PC-3 (cell line): ENCODE measurements around the gene MAGEH1. TPM values are rescaled to one million over a fixed set of nuclear protein-coding genes. Genes with fewer than 3 reads are reported as not detected.

Experiments used
- ATAC-seq: fragments of 200-7000 bp; cut with Tn5 transposase; 2 replicates; pipeline ENCODE4 v1.9.1; 2020; ENCODE audit warnings: mild to moderate bottlenecking, moderate library complexity
- BruUV-seq: library from RNA; stranded (reverse); fragments of 400-500 nt; replicated peaks from 2 replicates; lab custom pipeline; 2021; lab: Mats Ljungman, UMichigan
- CTCF ChIA-PET: fragments of 300-600 bp; sonication (Branson Sonifier 250); formaldehyde crosslinking; loops from one replicate; lab custom pipeline; 2022; ENCODE audit warnings: antibody characterized with exemption; lab: Charles Lee
- POLR2A ChIA-PET: fragments of 300-600 bp; sonication (Branson Sonifier 250); formaldehyde crosslinking; loops from one replicate; lab custom pipeline; 2022; ENCODE audit warnings: antibody characterized with exemption; ENCODE audit not compliant: unreplicated experiment; lab: Charles Lee
- DNase-seq: peaks from one replicate; pipeline ENCODE4 v3.0.0-alpha.2; 2015
- H2AFZ ChIP-seq: fragments of 300-600 bp; sonication (generic); 2 replicates; pipeline ENCODE4 v1.6.0; 2016; ENCODE audit warnings: antibody characterized with exemption, low read length
- H3F3A ChIP-seq: fragments of 300-600 bp; sonication (generic); one replicate; pipeline ENCODE4 v1.6.0; 2017; ENCODE audit warnings: antibody characterized with exemption, low read length, control low read depth, mild to moderate bottlenecking; ENCODE audit not compliant: unreplicated experiment
- H3K27ac ChIP-seq: fragments of 300-600 bp; sonication (generic); 2 replicates; pipeline ENCODE4 v1.5.1; 2016; ENCODE audit warnings: mild to moderate bottlenecking, low read length
- H3K27me3 ChIP-seq: fragments of 300-600 bp; sonication (generic); 2 replicates; pipeline ENCODE4 v1.6.1; 2016; ENCODE audit warnings: low read length, mixed read lengths
- H3K36me3 ChIP-seq: fragments of 300-600 bp; sonication (generic); 2 replicates; pipeline ENCODE4 v1.6.1; 2016; ENCODE audit warnings: low read depth, mixed run types, low read length, mixed read lengths
- H3K4me1 ChIP-seq: fragments of 300-600 bp; sonication (generic); 2 replicates; pipeline ENCODE4 v1.5.1; 2016; ENCODE audit warnings: low read length; ENCODE audit not compliant: insufficient read depth
- H3K4me2 ChIP-seq: fragments of 300-600 bp; sonication (generic); 2 replicates; pipeline ENCODE4 v1.6.0; 2016; ENCODE audit warnings: low read length
- H3K4me3 ChIP-seq: fragments of 300-600 bp; sonication (generic); 2 replicates; pipeline ENCODE4 v1.5.1; 2016; ENCODE audit warnings: mild to moderate bottlenecking, low read length, mixed read lengths
- H3K79me2 ChIP-seq: fragments of 300-600 bp; sonication (generic); 2 replicates; pipeline ENCODE4 v1.6.1; 2017; ENCODE audit warnings: low read length, mixed read lengths
- H3K9ac ChIP-seq: fragments of 300-600 bp; sonication (generic); 2 replicates; pipeline ENCODE4 v1.6.0; 2016; ENCODE audit warnings: mild to moderate bottlenecking, low read length
- H3K9me2 ChIP-seq: fragments of 300-600 bp; sonication (generic); replicated peaks from 2 replicates; pipeline ENCODE4 v1.6.1; 2016; ENCODE audit warnings: mixed run types, low read length, mixed read lengths
- H3K9me3 ChIP-seq: fragments of 300-600 bp; sonication (generic); 2 replicates; pipeline ENCODE4 v1.6.1; 2016; ENCODE audit warnings: low read length, mixed read lengths
- H4K20me1 ChIP-seq: fragments of 300-600 bp; sonication (generic); 2 replicates; pipeline ENCODE4 v1.6.1; 2016; ENCODE audit warnings: low read length, mixed read lengths
- CTCF ChIP-seq: fragments of 300-600 bp; sonication (generic); conservative IDR thresholded peaks from 2 replicates; pipeline ENCODE4 v1.5.1; 2017; ENCODE audit warnings: antibody characterized with exemption, low read depth, mild to moderate bottlenecking, low read length
- EZH2 ChIP-seq: fragments of 300-600 bp; sonication (generic); IDR thresholded peaks from one replicate; pipeline ENCODE4 v1.6.1; 2017; ENCODE audit warnings: antibody characterized with exemption, mild to moderate bottlenecking, low read length; ENCODE audit not compliant: unreplicated experiment
- EZH2phosphoT487 ChIP-seq: fragments of 300-600 bp; sonication (generic); IDR thresholded peaks from 2 replicates; pipeline ENCODE4 v1.6.1; 2018; ENCODE audit warnings: mild to moderate bottlenecking, antibody characterized with exemption, low read length, borderline replicate concordance
- intact Hi-C: fragments of 100-400 bp; cut with micrococcal nuclease; formaldehyde crosslinking; loops from 2 replicates; pipeline ENCODE4 v1.9.0; 2023
- total RNA-seq: library from RNA; depleted of rRNA; stranded (reverse); fragments of >200 nt; gene quantifications from 2 replicates; pipeline ENCODE4 v1.2.3, GENCODE V29; 2014

Gene MAGEH1
- total RNA-seq, 1 experiment from 2014 or later, result 2.7 TPM

- Histone ChIP-seq H3K9me2 (no peaks in the 10 kb centered on the region), H2AFZ (no peak overlapping the region), H3K79me2 (no peaks in the 10 kb centered on the region), H3K4me2 (no peak overlapping the region), H3K36me3 (no peaks in the 10 kb centered on the region), H4K20me1 (no peaks in the 10 kb centered on the region), H3K9ac (no peak overlapping the region), H3K4me1 (no peaks in the 10 kb centered on the region), H3K27me3 (no peaks in the 10 kb centered on the region), H3K4me3 (no peak overlapping the region), H3K9me3 (no peaks in the 10 kb centered on the region), H3K27ac (no peak overlapping the region), H3F3A (no peaks in the 10 kb centered on the region)
- ChIA-PET CTCF (no interaction called here), POLR2A (no interaction called here)
- BruUV-seq, result no TSS peak
- ATAC-seq, result no peak
- TF ChIP-seq EZH2phosphoT487 (no peak), CTCF (peak; percentile 41; the same call in 1 of the 2 replicates)
- DNase-seq, result peak; percentile 19
- intact Hi-C loops, result no loop called here
Observed at GRCh38 chrX:55450259-55450658, 1.7 kb upstream of the MAGEH1 start.

GRCh38 chrX:55451141-55451540, 786 bp upstream of the MAGEH1 start:
- no peak overlapping the region for H3K27ac ChIP-seq
- no peaks in the 10 kb centered on the region for H3K79me2 ChIP-seq
- H3F3A ChIP-seq, result no peaks in the 10 kb centered on the region
- BruUV-seq, result no TSS peak
- no peak for DNase-seq
- no peak for TF ChIP-seq CTCF
- no peak for TF ChIP-seq EZH2phosphoT487
- no peak for TF ChIP-seq EZH2
- no peaks in the 10 kb centered on the region for H3K9me2 ChIP-seq
- H2AFZ ChIP-seq, result 0 out of 2 replicates have a peak overlapping the region, but pooled peaks have one; percentile 95
- H3K4me1 ChIP-seq, result no peaks in the 10 kb centered on the region
- CTCF ChIA-PET, result no interaction called here
- intact Hi-C loops, result no loop called here
- no peaks in the 10 kb centered on the region for H3K27me3 ChIP-seq
- H3K4me2 ChIP-seq, result no peak overlapping the region; the same call in 1 of the 2 replicates
- H4K20me1 ChIP-seq, result no peaks in the 10 kb centered on the region
- no peaks in the 10 kb centered on the region for H3K36me3 ChIP-seq
- H3K9me3 ChIP-seq, result no peaks in the 10 kb centered on the region
- H3K4me3 ChIP-seq, result no peak overlapping the region
- POLR2A ChIA-PET, result no interaction called here
- no peak for ATAC-seq
- H3K9ac ChIP-seq, result no peak overlapping the region

- H3K4me2 ChIP-seq, result peak overlapping the region; percentile 90
- no peak overlapping the region for H3K9ac ChIP-seq
- H3K79me2 ChIP-seq, result no peaks in the 10 kb centered on the region
- DNase-seq (no peak), ATAC-seq (no peak; the same call in 1 of the 2 replicates)
- intact Hi-C loops, result no loop called here
- no peaks in the 10 kb centered on the region for H3K4me1 ChIP-seq
- H3K4me3 ChIP-seq, result peak overlapping the region; percentile 63
- H3K27me3 ChIP-seq, result no peaks in the 10 kb centered on the region
- H3K27ac ChIP-seq, result no peak overlapping the region
- POLR2A ChIA-PET, result no interaction called here
- no peaks in the 10 kb centered on the region for H3K9me2 ChIP-seq
- CTCF ChIA-PET, result no interaction called here
- H3K36me3 ChIP-seq, result no peaks in the 10 kb centered on the region
- no peaks in the 10 kb centered on the region for H3F3A ChIP-seq
- TF ChIP-seq EZH2, result no peak
- no peak for TF ChIP-seq CTCF
- no peak for TF ChIP-seq EZH2phosphoT487
- BruUV-seq, result no TSS peak
- no peaks in the 10 kb centered on the region for H3K9me3 ChIP-seq
- H4K20me1 ChIP-seq, result no peaks in the 10 kb centered on the region
- H2AFZ ChIP-seq, result peak overlapping the region; percentile 95
Observed at GRCh38 chrX:55451626-55451989, 319 bp upstream of the MAGEH1 start.
